Kidney tubule cell (primary cell): ENCODE data around the gene AGO1.
"Not testable (repeated sequence)": the region's sequence is repeated elsewhere in the genome, so short reads cannot be mapped to it uniquely, and the experiment has no call there.

ENCODE experiments used
- DNase-seq: peaks from one replicate; pipeline ENCODE4 v3.0.0-alpha.2; 2018; ENCODE audit warnings: low spot score

AGO1 gene

GRCh38 chr1:35869245-35869950, 13.6 kb upstream of the AGO1 start:
- not testable (repeated sequence) for DNase-seq

DNA sequence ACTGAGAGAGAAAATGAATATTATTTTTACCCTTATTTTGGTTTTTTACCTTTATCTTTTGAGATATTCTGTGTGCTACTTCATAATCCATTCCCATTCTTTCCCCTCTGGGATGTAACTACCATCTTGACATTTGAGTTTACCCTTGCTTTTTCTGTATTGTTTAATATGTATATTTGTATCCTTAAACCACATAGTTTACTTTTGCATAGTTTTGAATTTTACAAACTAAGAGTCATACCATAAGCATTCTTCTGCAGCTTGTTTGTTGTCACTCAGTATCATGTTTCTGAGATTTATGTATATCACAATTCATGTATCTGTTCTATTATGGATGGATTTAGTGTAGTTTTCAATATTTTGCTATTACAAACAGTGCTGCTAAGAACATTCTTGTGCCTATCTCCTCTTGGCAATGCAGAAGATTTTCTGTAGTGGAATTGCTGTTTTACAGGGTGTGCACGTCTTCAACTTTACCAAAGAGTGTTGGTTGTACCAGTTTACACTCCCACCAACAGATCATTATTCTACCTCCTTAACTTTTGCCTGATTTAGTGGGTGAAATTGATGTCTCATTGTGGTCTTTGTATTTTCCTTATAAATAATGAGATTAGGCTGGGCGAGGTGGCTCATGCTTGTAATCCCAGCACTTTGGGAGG, 12.2 kb upstream of the AGO1 start:
- no peak for DNase-seq

DNA sequence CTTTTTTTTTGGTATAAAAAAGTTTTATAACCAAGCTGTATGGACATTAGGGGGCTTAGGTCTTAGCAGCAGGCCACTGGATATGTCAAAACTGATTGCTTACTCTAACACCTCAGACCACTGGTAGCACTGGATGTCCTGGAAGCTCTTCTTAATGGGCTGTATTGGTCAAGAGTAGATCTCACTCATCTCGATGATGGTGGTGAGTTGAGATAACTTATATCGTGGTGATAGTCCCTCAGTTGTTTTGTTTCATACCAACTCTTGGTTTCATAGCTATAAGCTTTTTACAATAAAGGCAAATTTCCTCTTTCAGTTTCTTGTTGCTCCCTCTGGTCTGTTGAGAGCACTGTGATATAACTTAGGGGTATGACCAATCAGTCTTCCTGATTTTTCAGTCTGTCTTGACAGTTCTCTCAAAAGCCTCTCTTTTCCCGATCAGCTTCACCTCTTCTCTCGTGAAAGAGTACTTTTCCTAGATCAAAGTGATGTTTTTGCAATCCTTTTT, 9.7 kb upstream of the AGO1 start:
- no peak for DNase-seq

DNA sequence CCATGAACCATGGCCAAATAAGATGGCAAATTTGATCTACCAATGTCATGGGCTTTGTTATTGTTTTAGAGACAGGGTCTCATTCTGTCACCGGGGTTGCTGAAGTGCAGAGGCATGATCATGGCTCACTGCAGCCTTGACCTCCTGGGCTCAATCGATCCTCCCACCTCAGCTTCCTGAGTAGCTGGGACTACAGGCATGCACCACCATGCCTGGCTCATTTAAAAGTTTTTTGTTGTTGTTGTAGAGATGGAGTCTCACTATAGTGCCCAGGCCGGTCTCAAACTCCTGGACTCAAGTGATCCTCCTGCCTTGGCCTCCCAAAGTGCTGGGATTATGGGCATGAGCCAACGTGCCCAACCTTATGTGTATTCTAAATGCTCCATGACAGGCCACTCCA, 8.9 kb upstream of the AGO1 start:
- not testable (repeated sequence) for DNase-seq

DNA sequence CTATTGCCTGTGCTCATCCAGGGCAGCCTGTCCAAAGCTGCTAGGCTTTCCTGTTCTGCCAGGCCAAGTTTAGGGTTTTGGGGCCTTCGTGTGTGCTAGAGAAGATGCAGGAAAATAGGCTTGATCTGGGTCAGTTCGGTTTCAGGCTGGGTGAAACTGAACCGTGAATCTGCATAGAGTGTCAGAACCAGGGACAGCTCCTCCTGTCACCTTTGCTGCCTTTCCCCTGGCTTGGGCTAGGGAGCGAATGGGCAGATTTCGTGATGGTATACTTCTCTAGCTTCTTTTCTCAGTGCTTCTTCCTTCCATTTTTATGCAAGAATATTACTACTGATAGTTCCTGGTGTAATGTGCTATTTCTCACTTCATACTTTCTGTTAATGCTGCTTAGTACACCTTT, 6.0 kb upstream of the AGO1 start:
- DNase-seq = no peak

DNA sequence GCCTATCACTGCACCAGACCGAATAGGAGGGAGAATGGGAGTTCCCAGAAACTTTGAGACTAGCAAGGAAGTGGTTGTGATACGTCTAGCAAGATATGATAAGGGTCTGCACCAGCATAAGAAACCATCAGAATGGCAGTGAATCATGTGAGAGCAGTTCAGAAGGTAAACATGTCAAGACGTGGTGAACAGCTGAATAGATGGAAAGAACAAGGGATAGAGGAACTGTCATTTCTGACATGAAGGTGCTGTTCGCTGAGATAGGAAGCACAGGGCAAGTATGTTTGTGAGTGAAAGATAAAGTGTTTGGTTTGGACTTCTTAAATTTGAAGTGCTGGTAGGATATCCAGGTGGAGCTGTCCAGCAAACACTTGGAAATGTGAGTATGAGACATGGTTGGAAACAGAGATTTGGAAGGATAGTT, 1.1 kb upstream of the AGO1 start:
- no peak for DNase-seq

- no peak for DNase-seq
Measured at GRCh38 chr1:35882586-35882944, 444 bp upstream of the AGO1 start.

DNA sequence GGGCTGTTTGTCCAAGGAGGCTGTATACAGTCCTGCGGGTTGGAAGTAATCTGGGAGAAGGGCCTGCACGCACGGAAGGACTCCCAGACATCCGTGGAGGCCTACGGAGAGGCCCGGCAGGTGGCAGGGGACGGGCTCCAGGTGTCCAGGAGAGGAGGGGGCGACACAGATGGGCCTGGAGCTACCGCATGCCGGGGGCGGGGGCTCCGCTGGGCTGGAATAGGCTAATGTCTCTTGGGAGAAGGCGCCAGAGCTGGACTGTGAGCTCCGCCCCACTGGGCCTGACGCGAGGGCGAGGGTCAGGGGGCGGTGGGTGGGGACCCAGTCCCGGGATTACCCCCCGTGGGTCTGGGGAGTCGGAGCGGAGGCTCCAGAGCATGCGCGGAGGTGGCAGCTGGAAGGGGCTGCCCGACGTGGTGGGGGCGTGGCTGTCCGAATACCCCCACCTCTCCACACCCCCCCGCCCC, 659 bp downstream of the AGO1 start:
- DNase-seq = peak; percentile 23

- DNase-seq = no peak
Measured at GRCh38 chr1:35884934-35885333, 1.9 kb downstream of the AGO1 start.

DNA sequence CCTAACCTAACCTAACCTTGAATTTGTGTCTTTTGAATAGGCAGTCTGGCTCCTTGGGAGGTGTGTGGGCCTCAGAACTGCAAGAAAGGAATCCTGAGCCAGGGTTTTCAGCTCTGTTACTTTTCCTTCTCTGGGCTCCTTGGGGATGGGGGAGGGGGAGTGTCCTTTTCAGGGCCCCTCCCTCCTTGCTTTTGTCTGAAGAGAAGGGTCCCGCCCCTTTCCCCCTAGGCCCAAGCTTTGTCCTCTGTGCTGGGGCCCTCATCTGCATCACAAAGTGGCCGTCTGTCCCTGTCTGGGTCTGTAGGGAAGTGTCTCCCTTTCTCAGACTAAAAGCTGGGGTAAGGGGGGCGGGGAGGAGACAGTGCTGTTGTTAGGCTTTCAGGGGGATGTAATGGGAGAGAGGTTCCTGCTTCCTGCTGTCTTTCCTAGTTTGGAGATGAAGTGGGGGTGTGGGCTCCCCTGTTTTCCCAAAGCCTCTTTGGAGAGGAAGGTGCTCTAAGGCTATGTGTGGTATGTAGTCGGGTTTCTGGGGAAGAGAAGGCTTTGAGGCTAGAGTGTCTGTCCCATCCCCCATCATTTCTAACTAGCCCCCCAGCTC, 3.1 kb downstream of the AGO1 start:
- no peak for DNase-seq

- peak; percentile 29 for DNase-seq
Measured at GRCh38 chr1:35886577-35887431, 3.8 kb downstream of the AGO1 start.

DNA sequence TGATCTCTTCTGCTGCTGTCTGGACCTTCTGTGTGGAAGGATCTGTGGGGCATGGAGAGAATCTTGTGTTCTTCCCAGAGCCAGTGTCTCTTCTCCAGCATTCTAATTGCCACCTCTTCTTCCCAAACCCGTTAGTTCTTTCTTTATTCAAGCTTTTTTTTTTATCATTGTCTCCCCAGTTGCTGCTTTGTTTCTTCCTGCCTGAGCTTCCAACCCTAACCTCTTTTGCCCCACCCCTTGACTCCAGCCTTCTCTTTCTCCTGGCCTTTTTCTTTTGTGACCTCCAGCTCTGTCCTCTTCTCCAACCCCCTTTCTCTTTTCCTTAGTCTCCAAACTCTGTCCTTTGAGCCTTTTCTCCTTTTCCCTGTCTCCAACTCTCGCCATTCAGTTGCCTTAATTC, 4.5 kb downstream of the AGO1 start:
- DNase-seq = no peak

- no peak for DNase-seq
Measured at GRCh38 chr1:35888255-35888654, 5.2 kb downstream of the AGO1 start.

DNA sequence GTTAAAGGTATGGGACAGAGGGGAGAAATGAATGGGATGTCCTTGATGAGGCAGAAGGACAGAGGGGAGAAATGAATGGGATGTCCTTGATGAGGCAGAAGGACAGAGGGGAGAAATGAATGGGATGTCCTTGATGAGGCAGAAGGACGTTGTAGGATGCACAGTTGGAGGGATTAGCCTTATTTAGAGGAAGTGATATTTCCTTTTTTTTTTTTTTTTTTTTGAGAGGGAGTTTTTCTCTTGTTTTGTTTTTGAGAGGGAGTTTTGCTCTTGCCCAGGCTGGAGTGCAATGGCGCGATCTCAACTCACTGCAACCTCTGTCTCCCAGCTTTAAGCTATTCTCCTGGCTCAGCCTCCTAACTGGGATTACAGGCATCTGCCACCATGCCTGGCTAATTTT, 6.0 kb downstream of the AGO1 start:
- DNase-seq = not testable (repeated sequence)

DNA sequence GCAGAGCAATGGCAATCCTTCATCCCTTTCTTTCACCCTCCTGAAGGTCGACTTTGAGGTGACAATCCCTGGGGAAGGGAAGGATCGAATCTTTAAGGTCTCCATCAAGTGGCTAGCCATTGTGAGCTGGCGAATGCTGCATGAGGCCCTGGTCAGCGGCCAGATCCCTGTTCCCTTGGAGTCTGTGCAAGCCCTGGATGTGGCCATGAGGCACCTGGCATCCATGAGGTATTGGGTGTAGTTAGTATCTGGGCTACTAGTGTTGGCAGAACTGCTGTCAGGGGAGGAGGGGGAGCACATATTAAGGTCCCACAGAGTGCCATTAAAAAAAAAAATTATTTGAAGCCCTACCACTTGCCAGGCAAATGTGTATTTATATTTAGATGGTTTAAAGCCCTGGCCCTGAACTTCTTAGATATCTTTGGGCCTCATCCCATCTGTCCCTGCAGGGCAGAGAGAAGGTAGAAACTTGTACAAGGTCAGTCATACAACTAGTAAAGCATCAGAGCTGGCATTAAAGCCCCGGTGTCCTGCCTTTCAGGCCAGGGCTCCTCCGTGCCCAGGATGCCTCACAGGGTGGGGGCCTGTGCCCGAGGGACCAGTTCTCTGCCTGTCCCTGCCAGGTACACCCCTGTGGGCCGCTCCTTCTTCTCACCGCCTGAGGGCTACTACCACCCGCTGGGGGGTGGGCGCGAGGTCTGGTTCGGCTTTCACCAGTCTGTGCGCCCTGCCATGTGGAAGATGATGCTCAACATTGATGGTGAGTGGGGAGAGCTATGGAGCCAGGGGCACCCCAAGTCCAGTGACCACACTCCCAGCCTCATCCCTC, 10.3 kb downstream of the AGO1 start:
- no peak for DNase-seq

DNA sequence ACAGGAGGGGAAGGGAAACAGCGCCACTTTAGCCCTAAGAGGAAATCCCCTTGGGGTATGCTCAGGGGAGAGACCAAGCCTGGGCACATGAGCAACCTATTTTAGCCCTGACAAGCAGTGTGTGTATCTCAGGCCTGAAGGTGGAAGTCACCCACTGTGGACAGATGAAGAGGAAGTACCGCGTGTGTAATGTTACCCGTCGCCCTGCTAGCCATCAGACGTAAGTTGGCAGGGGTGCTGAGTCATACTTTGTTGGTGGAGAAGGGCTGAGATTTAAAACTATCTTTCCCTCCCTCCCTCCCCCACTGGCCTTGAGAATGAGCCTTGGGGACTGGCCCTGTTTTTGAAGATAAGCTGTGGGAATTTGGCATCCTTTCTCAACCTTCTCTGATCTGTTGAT, 11.2 kb downstream of the AGO1 start:
- peak; percentile 18 for DNase-seq

- no peak for DNase-seq
Measured at GRCh38 chr1:35894656-35895055, 11.6 kb downstream of the AGO1 start.

DNA sequence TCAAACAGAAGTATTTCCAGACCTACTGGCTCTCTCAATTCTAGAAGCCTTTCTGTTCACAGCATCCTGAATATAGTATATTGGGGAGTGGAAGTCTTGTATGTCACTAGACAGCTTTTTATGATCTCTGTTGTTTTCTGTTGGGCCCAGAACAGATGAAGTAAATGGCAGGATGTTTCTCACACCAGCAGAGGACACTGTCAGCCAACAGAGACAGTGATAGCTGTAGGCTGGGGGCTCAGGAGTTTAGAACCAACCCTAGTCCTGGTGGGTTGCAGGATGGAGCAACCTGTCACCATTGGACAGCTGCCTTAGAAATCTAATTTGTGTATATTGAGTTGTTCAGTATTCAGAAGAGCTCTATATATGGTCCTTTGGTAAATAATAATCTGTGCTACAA, 16.9 kb downstream of the AGO1 start:
- DNase-seq = no peak

- DNase-seq = no peak
Measured at GRCh38 chr1:35901235-35901634, 18.2 kb downstream of the AGO1 start.

DNA sequence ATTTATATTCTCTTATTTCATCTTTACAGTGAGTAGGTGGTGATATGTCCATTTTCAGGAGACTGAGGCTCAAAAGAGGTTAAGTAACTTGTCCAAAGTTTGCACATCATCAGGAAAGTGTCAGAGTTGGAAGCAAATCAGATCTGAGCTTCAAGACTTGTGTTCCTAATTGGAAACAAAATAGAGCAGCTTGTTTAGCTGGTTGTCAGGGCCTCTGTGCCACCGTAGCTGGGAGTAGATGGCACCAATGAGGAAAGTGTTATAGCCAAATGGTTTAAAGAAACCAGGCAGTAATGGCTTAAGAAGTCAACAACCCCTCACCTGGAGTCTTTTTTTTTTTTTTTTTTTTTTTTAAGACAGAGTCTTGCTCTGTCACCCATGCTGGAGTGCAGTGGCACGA, 19.7 kb downstream of the AGO1 start:
- no peak for DNase-seq

- DNase-seq = no peak
Measured at GRCh38 chr1:35914717-35915116, 31.7 kb downstream of the AGO1 start.
